Spleen (tissue), 11 donors: ENCODE data around the gene NMU. TPM values are rescaled to one million over a fixed set of nuclear protein-coding genes. Genes with fewer than 3 reads are reported as not detected.
"Not testable (repeated sequence)": the region's sequence is repeated elsewhere in the genome, so short reads cannot be mapped to it uniquely, and the experiment has no call there.

Experiments
- DNase-seq: peaks from one replicate; pipeline ENCODE4 v3.0.0-alpha.2; 2020
- H3K27ac ChIP-seq, 8 donors: fragments of 200-600 bp; sonication (generic) in 7 of 8; 1 replicate in 4 of 8; 2 replicates in 4 of 8; pipeline versions ENCODE4 v1.5.0 to v1.8.0; 2016 to 2021; ENCODE audit warnings: inconsistent platforms in 4 of 8, mild to moderate bottlenecking in 4 of 8, moderate library complexity in 1 of 8
- H3K27me3 ChIP-seq, 7 donors: fragments of 200-600 bp; sonication (generic) in 6 of 7; replicated peaks in 1 of 7; 1 replicate in 4 of 7; 2 replicates in 3 of 7; pipeline versions ENCODE4 v1.5.0 to v1.8.0; 2016 to 2021; ENCODE audit warnings: inconsistent platforms in 3 of 7, mild to moderate bottlenecking in 1 of 7
- H3K36me3 ChIP-seq, 6 donors: fragments of 200-600 bp; sonication (generic) in 5 of 6; 1 replicate in 4 of 6; 2 replicates in 2 of 6; pipeline versions ENCODE4 v1.5.0 to v1.8.0; 2016 to 2021; ENCODE audit warnings: inconsistent platforms in 2 of 6
- H3K4me1 ChIP-seq, 6 donors: fragments of 200-600 bp; sonication (generic) in 5 of 6; 1 replicate in 3 of 6; 2 replicates in 3 of 6; pipeline versions ENCODE4 v1.5.0 to v1.8.0; 2016 to 2021; ENCODE audit warnings: inconsistent platforms in 3 of 6
- H3K4me3 ChIP-seq, 8 donors: fragments of 200-600 bp; sonication (generic) in 7 of 8; 1 replicate in 4 of 8; 2 replicates in 4 of 8; pipeline versions ENCODE4 v1.5.0 to v1.8.0; 2016 to 2021; ENCODE audit warnings: inconsistent platforms in 4 of 8, mild to moderate bottlenecking in 4 of 8, moderate library complexity in 2 of 8
- H3K9me3 ChIP-seq, 8 donors: fragments of 200-600 bp; sonication (generic) in 7 of 8; 1 replicate in 4 of 8; 2 replicates in 4 of 8; pipeline versions ENCODE4 v1.5.0 to v1.8.0; 2016 to 2021; ENCODE audit warnings: inconsistent platforms in 4 of 8
- POLR2A ChIP-seq, 3 donors: fragments of 450-650 bp; IDR thresholded peaks; one replicate each; pipeline ENCODE4 v1.5.1; 2017; ENCODE audit warnings: antibody characterized with exemption in 3 of 3, mild to moderate bottlenecking in 1 of 3
- POLR2AphosphoS5 ChIP-seq, 3 donors: sonication (generic); formaldehyde crosslinking; IDR thresholded peaks; one replicate each; pipeline ENCODE4 v1.5.1; 2017; ENCODE audit warnings: antibody characterized with exemption in 3 of 3
- WGBS, 5 donors: extraction: QIAGEN DNeasy Blood & Tissue Kit in 3 of 5; methylation state at CpG; one replicate each; pipeline versions ENCODE4 v1.1.5 to v1.1.7; 2013 to 2018; 5-methylcytosine and 5-hydroxymethylcytosine counted together
- intact Hi-C: fragments of 100-400 bp; cut with DNase I; formaldehyde crosslinking; loops from one replicate; pipeline ENCODE4 v1.15.0; 2023; ENCODE audit warnings: low total_unique reads
- polyA plus RNA-seq, 3 donors: library from polyadenylated mRNA; stranded (reverse); fragments of 200-250 nt; gene quantifications; one replicate each; pipeline ENCODE4 v1.2.1, GENCODE V29; 2013
- total RNA-seq, 7 donors: library from RNA; depleted of rRNA in 3 of 7; stranded (reverse); fragments of >200 nt in 3 of 7; fragmentation: NEBNext Ultra II Directional in 4 of 7; extraction: Animal tissue kit (Norgen Biotek cat#: 25700) in 4 of 7; gene quantifications; one replicate each; pipeline versions ENCODE4 v1.1.0 to v1.2.1, GENCODE V29; 2016 to 2021
- TF ChIP-seq, protein P1 (sequence below), 11 experiments: fragments of 200-600 bp in 7 of 11; fragments of 450-650 bp in 4 of 11; sonication (generic) in 4 of 11; IDR thresholded peaks in 8 of 11; conservative IDR thresholded peaks in 3 of 11; 1 replicate in 7 of 11; 2 replicates in 4 of 11; pipeline versions ENCODE4 v1.4.0 to v1.8.0; 2016 to 2021; ENCODE audit warnings: antibody characterized with exemption in 11 of 11, inconsistent platforms in 4 of 11, mild to moderate bottlenecking in 1 of 11
- donor health status: healthy with polysubstance abuse.
- donor health status: DM: no; HTN: no; CAD: no; lungs with moderate emphysema.
- donor health status: DM: no; HTN: no; CAD: no.
- donor health status: Bipolar disorder and iron deficiency.
- donor health status: healthy.
- donor health status: DM: no; HTN: no; CAD: no.
- donor health status: DM: yes; HTN: yes; CAD: no.

The NMU gene
- total and polyA plus RNA-seq, 10 donors, result 0.09 to 1.2 TPM; not detected in 8

DNA sequence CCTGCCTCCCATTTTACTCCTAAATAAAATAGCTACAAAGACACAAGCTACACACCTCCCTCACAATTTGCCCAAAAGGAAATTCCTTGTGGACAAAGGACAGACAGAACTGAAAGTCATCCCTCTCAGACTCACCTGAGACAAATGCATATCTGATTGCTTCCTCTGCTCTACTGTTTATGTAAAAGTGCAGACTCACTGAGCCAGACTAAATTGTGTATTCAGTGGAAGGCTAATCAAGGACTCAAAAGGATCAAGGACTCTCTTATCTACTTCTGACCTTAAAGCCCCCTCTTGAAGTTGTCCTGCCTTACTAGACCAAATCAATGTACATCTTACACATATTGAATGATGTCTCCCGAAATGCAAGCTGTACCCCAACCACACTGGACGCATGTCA, 47.9 kb downstream of the NMU start:
- H3K36me3 ChIP-seq, result no peaks in the 10 kb centered on the region
- no peak overlapping the region for H3K4me3 ChIP-seq
- H3K27ac ChIP-seq, result no peak overlapping the region
- H3K9me3 ChIP-seq, result peaks cover 0 to 23% (median 18%) of the 10 kb centered on the region in 8 donors
- no peak for DNase-seq
- intact Hi-C loops, result no loop called here
- TF ChIP-seq POLR2AphosphoS5 (IDR thresholded peaks at IDR 0.05), result no peak
- TF ChIP-seq, protein P1, sequence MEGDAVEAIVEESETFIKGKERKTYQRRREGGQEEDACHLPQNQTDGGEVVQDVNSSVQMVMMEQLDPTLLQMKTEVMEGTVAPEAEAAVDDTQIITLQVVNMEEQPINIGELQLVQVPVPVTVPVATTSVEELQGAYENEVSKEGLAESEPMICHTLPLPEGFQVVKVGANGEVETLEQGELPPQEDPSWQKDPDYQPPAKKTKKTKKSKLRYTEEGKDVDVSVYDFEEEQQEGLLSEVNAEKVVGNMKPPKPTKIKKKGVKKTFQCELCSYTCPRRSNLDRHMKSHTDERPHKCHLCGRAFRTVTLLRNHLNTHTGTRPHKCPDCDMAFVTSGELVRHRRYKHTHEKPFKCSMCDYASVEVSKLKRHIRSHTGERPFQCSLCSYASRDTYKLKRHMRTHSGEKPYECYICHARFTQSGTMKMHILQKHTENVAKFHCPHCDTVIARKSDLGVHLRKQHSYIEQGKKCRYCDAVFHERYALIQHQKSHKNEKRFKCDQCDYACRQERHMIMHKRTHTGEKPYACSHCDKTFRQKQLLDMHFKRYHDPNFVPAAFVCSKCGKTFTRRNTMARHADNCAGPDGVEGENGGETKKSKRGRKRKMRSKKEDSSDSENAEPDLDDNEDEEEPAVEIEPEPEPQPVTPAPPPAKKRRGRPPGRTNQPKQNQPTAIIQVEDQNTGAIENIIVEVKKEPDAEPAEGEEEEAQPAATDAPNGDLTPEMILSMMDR (IDR thresholded peaks at IDR 0.05 in 8 of 11, conservative IDR thresholded peaks at IDR 0.05 in 3 of 11), result no peak
- no peak for TF ChIP-seq POLR2A (IDR thresholded peaks at IDR 0.05)
- 83 to 96% (median 85%) methylated on average over 2 of the region's 2 CpGs for WGBS, 5 donors
- H3K27me3 ChIP-seq, result peaks cover 0 to 5% (median 0%) of the 10 kb centered on the region in 7 donors
- no peaks in the 10 kb centered on the region for H3K4me1 ChIP-seq

DNA sequence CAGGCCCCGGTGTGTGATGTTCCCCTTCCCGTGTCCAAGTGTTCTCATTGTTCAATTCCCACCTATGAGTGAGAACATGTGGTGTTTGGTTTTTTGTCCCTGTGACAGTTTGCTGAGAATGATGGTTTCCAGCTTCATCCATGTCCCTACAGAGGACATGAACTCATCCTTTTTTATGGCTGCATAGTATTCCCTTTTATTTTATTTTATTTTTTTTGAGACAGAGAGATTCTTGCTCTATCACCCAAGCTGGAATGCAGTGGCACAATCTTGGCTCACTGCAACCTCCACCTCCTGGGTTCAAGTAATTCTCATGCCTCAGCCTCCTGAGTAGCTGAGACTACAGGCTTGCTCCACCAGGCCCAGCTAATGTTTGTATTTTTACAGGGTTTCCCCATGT, 53.3 kb downstream of the NMU start:
- DNase-seq, H3K27ac ChIP-seq, H3K36me3 ChIP-seq, intact Hi-C loops, H3K27me3 ChIP-seq, H3K4me3 ChIP-seq, H3K4me1 ChIP-seq: not testable (repeated sequence)
- 71 to 100% (median 97%) methylated on average over 1 to 2 of the region's 2 CpGs for WGBS, 5 donors
- H3K9me3 ChIP-seq, result peaks cover 0 to 23% (median 16%) of the 10 kb centered on the region in 8 donors

DNA sequence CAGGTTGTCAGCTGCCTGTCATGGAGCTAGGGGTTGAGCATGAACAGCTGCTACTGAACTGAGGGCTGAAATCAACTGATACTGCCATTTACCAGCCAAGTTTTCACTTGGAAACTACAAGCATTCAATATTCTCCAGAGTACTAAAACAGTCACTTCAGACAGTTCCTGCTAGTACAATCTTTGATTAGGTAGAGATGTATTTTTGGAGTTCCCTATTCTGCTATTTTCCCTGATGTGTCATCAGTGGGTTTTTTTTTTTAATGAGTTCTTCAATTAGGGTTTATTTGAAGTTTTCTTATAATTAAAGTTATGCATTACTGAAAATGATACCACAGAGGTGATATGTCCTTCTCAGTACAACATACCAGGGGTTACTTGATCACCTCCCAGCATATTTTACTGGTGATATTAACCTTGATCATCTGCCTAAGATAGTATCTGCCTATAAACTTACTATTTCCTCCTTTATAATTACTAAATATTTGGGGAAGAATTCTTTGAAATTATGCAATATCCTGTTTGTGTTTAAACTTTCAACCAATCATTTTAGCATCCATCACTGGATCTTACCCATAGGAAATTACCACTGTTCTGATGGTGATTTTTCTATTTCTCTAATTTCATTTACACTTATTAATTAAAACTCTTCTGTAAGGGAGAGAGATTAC, 57.6 kb downstream of the NMU start:
- Histone ChIP-seq H3K27me3 (no peaks in the 10 kb centered on the region), H3K4me1 (no peaks in the 10 kb centered on the region), H3K9me3 (peaks cover 0 to 56% (median 46%) of the 10 kb centered on the region in 8 donors), H3K27ac (no peak overlapping the region), H3K36me3 (no peaks in the 10 kb centered on the region), H3K4me3 (no peak overlapping the region)
- DNase-seq, result no peak
- TF ChIP-seq POLR2A (IDR thresholded peaks at IDR 0.05) (no peak), POLR2AphosphoS5 (IDR thresholded peaks at IDR 0.05) (no peak)
- TF ChIP-seq, protein P1 (IDR thresholded peaks at IDR 0.05 in 8 of 11, conservative IDR thresholded peaks at IDR 0.05 in 3 of 11), result no peak
- intact Hi-C loops, result no loop called here

DNA sequence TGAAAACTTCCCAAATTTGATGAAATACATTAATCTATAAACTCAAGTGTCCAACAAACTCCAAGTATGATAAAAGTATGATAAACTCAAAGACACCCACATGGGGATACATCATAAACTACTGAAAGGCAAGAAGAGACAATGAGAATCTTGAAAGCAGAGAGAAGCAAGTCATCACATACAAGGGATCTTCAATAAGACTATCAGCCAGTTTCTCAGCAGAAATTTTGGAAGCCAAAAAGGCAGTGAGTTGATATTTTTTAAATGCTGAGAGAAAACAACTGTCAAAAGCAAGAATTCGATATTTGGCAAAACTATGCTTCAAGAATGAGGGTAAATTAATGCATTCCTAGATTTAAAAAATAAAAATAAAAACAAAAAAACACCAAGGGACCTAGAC, 60.6 kb downstream of the NMU start:
- DNase-seq, result no peak
- intact Hi-C loops, result no loop called here
- WGBS, 5 donors, result 69 to 93% (median 83%) methylated on average over 1 of the region's 1 CpG
- Histone ChIP-seq H3K36me3 (no peaks in the 10 kb centered on the region), H3K27ac (no peak overlapping the region), H3K27me3 (no peaks in the 10 kb centered on the region), H3K9me3 (peaks cover 0 to 48% (median 38%) of the 10 kb centered on the region in 8 donors), H3K4me3 (no peak overlapping the region), H3K4me1 (no peaks in the 10 kb centered on the region)
- no peak for TF ChIP-seq POLR2A (IDR thresholded peaks at IDR 0.05)
- TF ChIP-seq, protein P1 (IDR thresholded peaks at IDR 0.05 in 8 of 11, conservative IDR thresholded peaks at IDR 0.05 in 3 of 11), result no peak
- TF ChIP-seq POLR2AphosphoS5 (IDR thresholded peaks at IDR 0.05), result no peak
